ENCODE data around the gene PPP1R12B.
"Not testable (repeated sequence)": the region's sequence is repeated elsewhere in the genome, so short reads cannot be mapped to it uniquely, and the experiment has no call there.

PPP1R12B gene

DNA sequence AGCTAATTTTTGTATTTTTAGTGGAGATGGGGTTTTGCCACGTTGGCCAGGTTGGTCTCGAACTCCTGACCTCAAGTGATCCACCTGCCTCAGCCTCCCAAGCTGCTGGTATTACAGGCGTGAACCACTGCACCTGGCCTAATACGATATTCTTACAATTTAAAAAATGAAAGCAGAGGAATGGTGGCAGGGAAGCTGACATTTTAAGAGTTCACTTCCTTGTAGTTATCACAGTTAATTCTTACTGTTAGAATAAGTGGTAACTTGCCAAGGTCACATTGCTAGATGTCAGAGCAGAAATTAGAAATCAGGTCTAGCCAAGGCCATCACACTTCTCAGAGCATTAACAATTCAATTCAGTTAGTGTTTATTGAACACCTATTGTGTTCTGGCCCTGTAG, 207.5 kb downstream of the PPP1R12B start:
- not testable (repeated sequence) for H3K27ac ChIP-seq (ENCODE audit: low read depth, low read length); H3K27me3 ChIP-seq (ENCODE audit: control insufficient read depth in 1 of 2, insufficient read depth in 2 of 2, low read length in 2 of 2); H3K4me3 ChIP-seq (ENCODE audit: low read depth in 1 of 2, low read length in 2 of 2); H3K9me3 ChIP-seq (ENCODE audit: low read length); H3K9ac ChIP-seq (ENCODE audit: low read length); H3K36me3 ChIP-seq (ENCODE audit: insufficient read depth, low read length)
- H3K4me1 ChIP-seq (ENCODE audit: insufficient read depth, low read length): peaks cover 59% of the 10 kb centered on the region

- not testable (repeated sequence) for H3K4me3 ChIP-seq (ENCODE audit: low read depth in 1 of 2, low read length in 2 of 2)
Observed at GRCh38 chr1:202557662-202558061, 209.2 kb downstream of the PPP1R12B start.

GRCh38 chr1:202561240-202561639, 212.7 kb downstream of the PPP1R12B start:
- Histone ChIP-seq H3K36me3 (ENCODE audit: insufficient read depth, low read length) (peaks cover 49% of the 10 kb centered on the region), H3K4me3 (ENCODE audit: low read depth in 1 of 2, low read length in 2 of 2) (peak overlapping the region in 1 of 2 donors; percentile 16), H3K9ac (ENCODE audit: low read length) (no peak overlapping the region), H3K9me3 (ENCODE audit: low read length) (no peaks in the 10 kb centered on the region), H3K4me1 (ENCODE audit: insufficient read depth, low read length) (peaks cover 71% of the 10 kb centered on the region), H3K27ac (ENCODE audit: low read depth, low read length) (no peak overlapping the region), H3K27me3 (ENCODE audit: control insufficient read depth in 1 of 2, insufficient read depth in 2 of 2, low read length in 2 of 2) (no peaks in the 10 kb centered on the region)

More at GRCh38 chr1:202557662-202558061, 209.2 kb downstream of the PPP1R12B start:
- H3K4me1 ChIP-seq (ENCODE audit: insufficient read depth, low read length): peaks cover 64% of the 10 kb centered on the region
- H3K27ac ChIP-seq (ENCODE audit: low read depth, low read length): peak overlapping the region; percentile 0
- peaks cover 14% of the 10 kb centered on the region for H3K36me3 ChIP-seq (ENCODE audit: insufficient read depth, low read length)
- not testable (repeated sequence) for H3K27me3 ChIP-seq (ENCODE audit: control insufficient read depth in 1 of 2, insufficient read depth in 2 of 2, low read length in 2 of 2); H3K9me3 ChIP-seq (ENCODE audit: low read length); H3K9ac ChIP-seq (ENCODE audit: low read length)

GRCh38 chr1:202561726-202562443, 213.4 kb downstream of the PPP1R12B start:
- Histone ChIP-seq H3K4me1 (ENCODE audit: insufficient read depth, low read length) (peaks cover 73% of the 10 kb centered on the region), H3K27me3 (ENCODE audit: control insufficient read depth in 1 of 2, insufficient read depth in 2 of 2, low read length in 2 of 2) (no peaks in the 10 kb centered on the region), H3K27ac (ENCODE audit: low read depth, low read length) (peak overlapping the region; percentile 31), H3K4me3 (ENCODE audit: low read depth in 1 of 2, low read length in 2 of 2) (peak overlapping the region in 1 of 2 donors; percentile 16), H3K9me3 (ENCODE audit: low read length) (no peaks in the 10 kb centered on the region), H3K9ac (ENCODE audit: low read length) (peak overlapping the region; percentile 37), H3K36me3 (ENCODE audit: insufficient read depth, low read length) (peaks cover 51% of the 10 kb centered on the region)

GRCh38 chr1:202562444-202563060, 214.1 kb downstream of the PPP1R12B start:
- Histone ChIP-seq H3K9ac (ENCODE audit: low read length) (peak overlapping the region; percentile 37), H3K9me3 (ENCODE audit: low read length) (no peaks in the 10 kb centered on the region), H3K27ac (ENCODE audit: low read depth, low read length) (peak overlapping the region; percentile 80), H3K27me3 (ENCODE audit: control insufficient read depth in 1 of 2, insufficient read depth in 2 of 2, low read length in 2 of 2) (no peaks in the 10 kb centered on the region), H3K36me3 (ENCODE audit: insufficient read depth, low read length) (peaks cover 58% of the 10 kb centered on the region), H3K4me3 (ENCODE audit: low read depth in 1 of 2, low read length in 2 of 2) (peak overlapping the region in 1 of 2 donors; percentile 16), H3K4me1 (ENCODE audit: insufficient read depth, low read length) (peaks cover 73% of the 10 kb centered on the region)

GRCh38 chr1:202563818-202564217, 215.3 kb downstream of the PPP1R12B start:
- no peaks in the 10 kb centered on the region for H3K27me3 ChIP-seq (ENCODE audit: control insufficient read depth in 1 of 2, insufficient read depth in 2 of 2, low read length in 2 of 2)
- H3K4me1 ChIP-seq (ENCODE audit: insufficient read depth, low read length): peaks cover 76% of the 10 kb centered on the region
- peak overlapping the region; percentile 57 for H3K27ac ChIP-seq (ENCODE audit: low read depth, low read length)
- no peak overlapping the region for H3K9ac ChIP-seq (ENCODE audit: low read length)
- no peak overlapping the region for H3K4me3 ChIP-seq (ENCODE audit: low read depth in 1 of 2, low read length in 2 of 2)
- H3K36me3 ChIP-seq (ENCODE audit: insufficient read depth, low read length): peaks cover 69% of the 10 kb centered on the region
- H3K9me3 ChIP-seq (ENCODE audit: low read length): no peaks in the 10 kb centered on the region

DNA sequence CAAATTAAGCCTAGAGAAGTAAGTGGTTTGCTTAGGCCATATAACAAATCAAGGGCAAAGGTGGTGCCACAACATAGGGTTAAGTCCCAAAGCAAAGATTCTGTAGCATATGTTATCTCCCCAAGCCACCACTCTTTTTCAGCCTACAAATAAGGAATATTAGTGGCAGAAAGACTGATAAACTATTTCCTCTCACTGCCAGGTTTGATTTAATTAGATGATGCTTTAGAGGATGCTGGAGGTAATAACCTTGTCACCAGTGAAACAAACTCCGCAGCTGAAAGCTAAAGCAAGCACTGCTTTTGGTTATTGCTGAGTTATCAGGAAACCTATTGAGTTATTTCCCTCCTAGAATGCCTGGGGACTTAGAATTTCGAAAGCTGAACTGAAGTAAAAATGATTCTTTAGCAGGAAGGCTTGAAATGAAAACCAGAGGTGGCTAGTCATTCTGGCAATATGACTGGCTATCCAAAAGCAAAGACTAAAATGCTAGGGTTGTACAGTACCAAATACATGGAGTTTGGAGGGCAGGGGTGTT, 216.5 kb downstream of the PPP1R12B start:
- no peaks in the 10 kb centered on the region for H3K27me3 ChIP-seq (ENCODE audit: control insufficient read depth in 1 of 2, insufficient read depth in 2 of 2, low read length in 2 of 2)
- peaks cover 88% of the 10 kb centered on the region for H3K4me1 ChIP-seq (ENCODE audit: insufficient read depth, low read length)
- H3K9ac ChIP-seq (ENCODE audit: low read length): peak overlapping the region; percentile 18
- peak overlapping the region; percentile 80 for H3K27ac ChIP-seq (ENCODE audit: low read depth, low read length)
- no peaks in the 10 kb centered on the region for H3K9me3 ChIP-seq (ENCODE audit: low read length)
- peaks cover 81% of the 10 kb centered on the region for H3K36me3 ChIP-seq (ENCODE audit: insufficient read depth, low read length)
- no peak overlapping the region for H3K4me3 ChIP-seq (ENCODE audit: low read depth in 1 of 2, low read length in 2 of 2)

- peak overlapping the region; percentile 80 for H3K27ac ChIP-seq (ENCODE audit: low read depth, low read length)
- no peaks in the 10 kb centered on the region for H3K9me3 ChIP-seq (ENCODE audit: low read length)
- H3K9ac ChIP-seq (ENCODE audit: low read length): no peak overlapping the region
- no peaks in the 10 kb centered on the region for H3K27me3 ChIP-seq (ENCODE audit: control insufficient read depth in 1 of 2, insufficient read depth in 2 of 2, low read length in 2 of 2)
- H3K36me3 ChIP-seq (ENCODE audit: insufficient read depth, low read length): peaks cover 92% of the 10 kb centered on the region
- H3K4me1 ChIP-seq (ENCODE audit: insufficient read depth, low read length): peaks cover 97% of the 10 kb centered on the region
- no peak overlapping the region for H3K4me3 ChIP-seq (ENCODE audit: low read depth in 1 of 2, low read length in 2 of 2)
Observed at GRCh38 chr1:202565890-202566602, 217.5 kb downstream of the PPP1R12B start.

GRCh38 chr1:202567738-202568137, 219.2 kb downstream of the PPP1R12B start:
- H3K27ac ChIP-seq (ENCODE audit: low read depth, low read length): peak overlapping the region; percentile 48
- peaks cover 97% of the 10 kb centered on the region for H3K4me1 ChIP-seq (ENCODE audit: insufficient read depth, low read length)
- H3K9ac ChIP-seq (ENCODE audit: low read length): no peak overlapping the region
- H3K27me3 ChIP-seq (ENCODE audit: control insufficient read depth in 1 of 2, insufficient read depth in 2 of 2, low read length in 2 of 2): no peaks in the 10 kb centered on the region
- H3K4me3 ChIP-seq (ENCODE audit: low read depth in 1 of 2, low read length in 2 of 2): no peak overlapping the region
- no peaks in the 10 kb centered on the region for H3K9me3 ChIP-seq (ENCODE audit: low read length)
- H3K36me3 ChIP-seq (ENCODE audit: insufficient read depth, low read length): peaks cover 91% of the 10 kb centered on the region

- H3K4me3 ChIP-seq (ENCODE audit: low read depth in 1 of 2, low read length in 2 of 2): no peak overlapping the region
- no peaks in the 10 kb centered on the region for H3K9me3 ChIP-seq (ENCODE audit: low read length)
- H3K27me3 ChIP-seq (ENCODE audit: control insufficient read depth in 1 of 2, insufficient read depth in 2 of 2, low read length in 2 of 2): no peaks in the 10 kb centered on the region
- peaks cover 98% of the 10 kb centered on the region for H3K4me1 ChIP-seq (ENCODE audit: insufficient read depth, low read length)
- H3K9ac ChIP-seq (ENCODE audit: low read length): no peak overlapping the region
- peaks cover 91% of the 10 kb centered on the region for H3K36me3 ChIP-seq (ENCODE audit: insufficient read depth, low read length)
- H3K27ac ChIP-seq (ENCODE audit: low read depth, low read length): peak overlapping the region; percentile 48
Observed at GRCh38 chr1:202568410-202568809, 219.9 kb downstream of the PPP1R12B start.

- H3K9me3 ChIP-seq (ENCODE audit: low read length): no peaks in the 10 kb centered on the region
- H3K27me3 ChIP-seq (ENCODE audit: control insufficient read depth in 1 of 2, insufficient read depth in 2 of 2, low read length in 2 of 2): no peaks in the 10 kb centered on the region
- H3K9ac ChIP-seq (ENCODE audit: low read length): no peak overlapping the region
- peak overlapping the region; percentile 48 for H3K27ac ChIP-seq (ENCODE audit: low read depth, low read length)
- H3K4me3 ChIP-seq (ENCODE audit: low read depth in 1 of 2, low read length in 2 of 2): no peak overlapping the region
- peaks cover 98% of the 10 kb centered on the region for H3K4me1 ChIP-seq (ENCODE audit: insufficient read depth, low read length)
- peaks cover 91% of the 10 kb centered on the region for H3K36me3 ChIP-seq (ENCODE audit: insufficient read depth, low read length)
Observed at GRCh38 chr1:202568826-202569225, 220.3 kb downstream of the PPP1R12B start.

Measured in muscle layer of colon (tissue), 2 donors.